Hematopoietic multipotent progenitor cell treated with erythropoietin and hydrocortisone succinate and interleukin-3 and kit ligand, for 17 days (in vitro differentiated cells): ENCODE measurements around the gene FOXF2.
"Not testable (repeated sequence)": the region's sequence is repeated elsewhere in the genome, so short reads cannot be mapped to it uniquely, and the experiment has no call there.

Experiments
- DNase-seq: peaks from one replicate; pipeline ENCODE4 v3.0.0-alpha.2; 2015; ENCODE audit warnings: low spot score

FOXF2 gene

DNA sequence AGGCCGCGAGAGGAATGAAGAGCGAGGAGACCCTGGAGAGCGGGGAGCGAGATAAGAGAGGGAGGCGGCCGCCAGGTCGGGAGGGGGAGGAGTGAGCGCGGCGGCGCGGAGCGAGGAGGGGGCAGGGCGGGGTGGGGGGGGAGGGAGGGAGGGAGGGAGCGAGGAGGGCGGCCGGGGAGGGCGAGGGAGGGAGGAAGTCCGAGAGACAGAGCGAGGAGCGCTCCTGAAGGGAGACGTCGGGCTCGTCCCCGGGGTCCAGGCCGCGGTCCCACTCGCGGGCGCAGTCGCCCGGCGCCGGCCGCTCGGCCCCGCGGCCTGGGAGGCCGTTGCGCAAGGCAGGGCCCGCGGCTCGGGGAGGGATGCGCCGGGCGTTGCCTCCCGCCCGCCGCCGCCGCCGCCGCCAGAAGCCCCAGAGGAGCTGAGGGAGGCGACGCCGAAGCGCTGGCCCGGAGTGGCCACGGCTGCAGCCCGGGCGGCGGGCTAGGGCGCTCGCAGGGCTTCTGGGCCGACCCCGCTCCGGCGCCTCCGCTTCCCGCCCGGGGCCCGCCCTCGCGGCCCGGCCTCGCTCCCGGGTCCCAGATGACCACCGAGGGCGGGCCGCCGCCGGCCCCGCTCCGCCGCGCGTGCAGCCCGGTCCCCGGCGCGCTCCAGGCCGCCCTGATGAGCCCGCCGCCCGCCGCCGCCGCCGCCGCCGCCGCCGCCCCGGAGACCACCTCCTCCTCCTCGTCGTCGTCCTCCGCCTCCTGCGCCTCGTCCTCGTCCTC lies at the start of gene FOXF2:
Gene FOXF2, plus strand, starts transcription at position 208 of the 764 bp plus-strand sequence. Its CDS starts 372 bp downstream, at position 580.
- DNase-seq, result no peak

GRCh38 chr6:1346101-1346500 lies 43.3 kb upstream of the FOXF2 start:
- no peak for DNase-seq

GRCh38 chr6:1346558-1347091 lies 42.8 kb upstream of the FOXF2 start:
- DNase-seq, result no peak

DNA sequence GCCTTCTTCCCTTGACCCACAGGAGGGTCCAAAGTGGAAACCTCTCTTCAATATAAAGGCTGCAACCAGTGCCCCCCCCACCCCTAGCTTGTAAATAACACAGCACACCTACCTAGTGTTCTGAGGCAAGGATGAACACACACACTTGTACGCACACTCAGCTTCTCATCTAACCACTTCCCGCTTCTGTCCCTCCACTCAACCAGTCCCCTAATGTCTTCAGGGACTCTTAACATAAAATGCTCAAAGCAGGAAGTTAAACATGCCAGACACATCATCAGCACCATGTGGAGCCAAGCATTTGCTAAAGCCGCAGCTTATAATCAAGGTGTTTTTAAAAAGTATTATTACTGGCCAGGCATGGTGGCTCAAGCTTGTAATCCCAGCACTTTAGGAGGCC lies 42.2 kb upstream of the FOXF2 start:
- DNase-seq, result no peak

GRCh38 chr6:1348675-1349074 lies 40.7 kb upstream of the FOXF2 start:
- no peak for DNase-seq

- no peak for DNase-seq
Observed at GRCh38 chr6:1349655-1350054, 39.7 kb upstream of the FOXF2 start.

GRCh38 chr6:1351381-1352008 lies 37.9 kb upstream of the FOXF2 start:
- DNase-seq, result no peak

GRCh38 chr6:1355068-1355467 lies 34.3 kb upstream of the FOXF2 start:
- DNase-seq, result not testable (repeated sequence)

GRCh38 chr6:1361717-1362116 lies 27.7 kb upstream of the FOXF2 start:
- not testable (repeated sequence) for DNase-seq

DNA sequence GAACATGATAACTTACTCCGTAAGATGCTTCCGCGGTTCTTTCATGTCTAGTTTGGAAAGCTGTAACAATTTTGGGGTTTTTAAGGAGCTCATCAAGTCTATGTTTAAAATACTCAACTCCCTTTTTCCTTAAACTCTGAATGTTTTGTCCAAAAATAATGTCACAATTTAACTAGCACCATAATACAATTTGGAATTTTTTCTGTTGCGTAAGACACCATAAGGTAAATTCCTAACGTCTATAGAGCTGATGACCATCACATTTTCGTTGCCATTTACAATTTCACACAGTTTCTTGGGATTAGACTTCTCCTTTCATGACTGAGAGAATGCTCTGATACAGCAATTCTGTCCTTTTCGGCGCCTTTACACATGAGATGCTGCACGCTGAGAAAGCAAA lies 26.7 kb upstream of the FOXF2 start:
- no peak for DNase-seq

- no peak for DNase-seq
Observed at GRCh38 chr6:1363298-1363697, 26.1 kb upstream of the FOXF2 start.

GRCh38 chr6:1363729-1364572 lies 25.4 kb upstream of the FOXF2 start:
- no peak for DNase-seq

GRCh38 chr6:1364791-1365190 lies 24.6 kb upstream of the FOXF2 start:
- DNase-seq, result no peak

DNA sequence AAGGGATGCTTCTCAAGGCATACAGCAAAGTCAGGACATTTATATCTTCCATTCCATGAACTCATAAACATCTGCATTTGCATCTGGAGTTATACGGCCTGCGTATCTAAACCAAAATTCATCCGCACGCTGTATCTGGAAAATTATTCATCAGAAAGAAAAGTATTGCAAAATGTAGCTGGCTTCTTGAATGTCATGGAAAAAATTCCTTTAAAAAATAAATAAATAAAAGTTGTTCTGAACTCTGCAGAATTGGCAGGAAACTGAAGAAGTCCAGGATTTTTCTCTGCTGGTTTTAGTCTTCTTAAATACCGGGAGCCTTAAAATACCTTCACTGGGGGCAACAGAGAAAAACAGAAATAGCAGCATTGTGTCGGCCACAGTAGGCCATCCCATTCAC lies 23.7 kb upstream of the FOXF2 start:
- no peak for DNase-seq

GRCh38 chr6:1367771-1368170 lies 21.6 kb upstream of the FOXF2 start:
- DNase-seq, result no peak

DNA sequence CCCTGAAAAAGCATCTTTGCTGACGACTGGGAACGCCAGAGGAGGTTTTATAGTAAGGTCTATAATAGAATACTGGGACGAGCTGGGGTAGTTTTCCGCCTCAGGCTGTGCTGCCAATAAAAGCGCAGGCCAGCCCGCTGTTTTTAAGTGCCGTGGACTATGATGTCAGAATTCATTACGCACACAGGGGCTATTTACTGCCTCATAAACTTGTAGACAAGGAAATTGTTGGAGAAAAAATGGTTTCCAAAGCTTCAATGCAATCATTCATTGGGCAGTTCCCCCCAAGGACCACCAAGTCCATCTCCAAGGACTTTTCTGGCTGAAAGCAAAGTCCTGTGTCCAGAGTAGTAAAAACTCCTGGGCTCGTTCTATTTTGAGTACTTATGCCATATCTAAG lies 20.4 kb upstream of the FOXF2 start:
- no peak for DNase-seq

- not testable (repeated sequence) for DNase-seq
Observed at GRCh38 chr6:1369695-1370094, 19.7 kb upstream of the FOXF2 start.

DNA sequence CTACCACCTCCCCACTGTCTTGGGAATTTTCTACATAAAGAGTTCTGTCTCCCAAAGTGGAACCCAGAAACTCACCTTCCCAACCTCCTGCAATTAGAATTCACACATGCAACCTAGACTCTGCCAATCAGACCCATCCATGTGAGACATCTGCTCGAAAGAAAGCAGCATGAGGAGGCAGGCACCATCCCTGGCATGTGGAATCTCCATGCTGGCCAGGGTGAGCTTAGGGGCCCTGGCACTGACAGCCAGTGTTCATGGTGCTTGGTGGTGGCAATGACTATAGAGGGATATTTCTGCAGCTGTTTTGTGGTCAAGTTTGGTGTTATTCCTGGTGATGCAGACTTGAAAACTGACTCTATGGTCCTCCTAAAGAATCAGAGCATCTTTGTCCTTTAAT lies 17.4 kb upstream of the FOXF2 start:
- no peak for DNase-seq

DNA sequence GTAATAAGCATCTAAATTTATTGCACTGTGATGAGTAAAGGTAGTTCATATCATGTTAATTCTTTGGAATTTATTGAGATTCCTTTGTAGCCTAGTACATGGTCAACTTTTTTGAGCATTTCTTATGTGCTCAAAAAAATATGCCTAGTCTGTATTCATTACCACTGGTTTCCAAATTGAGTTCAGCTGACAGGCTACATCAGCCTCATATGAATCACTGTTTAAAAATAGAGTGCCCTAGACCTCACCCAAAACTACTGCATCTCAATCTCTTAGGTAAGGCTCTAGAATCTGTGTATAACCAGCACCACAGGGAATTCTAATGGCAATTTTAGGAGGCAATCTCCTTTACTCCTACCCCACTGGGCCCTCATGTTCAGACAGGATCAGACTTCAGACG lies 16.7 kb upstream of the FOXF2 start:
- DNase-seq, result no peak

GRCh38 chr6:1376653-1377052 lies 12.7 kb upstream of the FOXF2 start:
- DNase-seq, result no peak

GRCh38 chr6:1377526-1377925 lies 11.8 kb upstream of the FOXF2 start:
- no peak for DNase-seq
